Karpas-422 (cell line): ENCODE data around the gene ADCY5. TPM values are rescaled to one million over a fixed set of nuclear protein-coding genes. Genes with fewer than 3 reads are reported as not detected.

Source experiments
- DNase-seq: peaks from one replicate; pipeline ENCODE4 v3.0.0-alpha.2; 2015
- H2AFZ ChIP-seq: fragments of 200-600 bp; sonication (generic); 2 replicates; pipeline ENCODE4 v1.6.1; 2014; ENCODE audit warnings: antibody characterized with exemption, low read length, mixed read lengths
- H3K27ac ChIP-seq: fragments of 200-600 bp; sonication (generic); 2 replicates; pipeline ENCODE4 v1.5.1; 2014; ENCODE audit warnings: mild to moderate bottlenecking, low read length, moderate library complexity
- H3K27me3 ChIP-seq: fragments of 200-600 bp; sonication (generic); 2 replicates; pipeline ENCODE4 v1.6.1; 2014; ENCODE audit warnings: low read length, mixed read lengths
- H3K36me3 ChIP-seq: fragments of 200-600 bp; sonication (generic); 2 replicates; pipeline ENCODE4 v1.6.1; 2014; ENCODE audit warnings: low read length, mixed read lengths; ENCODE audit not compliant: insufficient read depth
- H3K4me1 ChIP-seq: fragments of 200-600 bp; sonication (generic); 2 replicates; pipeline ENCODE4 v1.6.1; 2014; ENCODE audit warnings: mild to moderate bottlenecking, low read length, mixed read lengths
- H3K4me2 ChIP-seq: fragments of 200-600 bp; sonication (generic); 2 replicates; pipeline ENCODE4 v1.6.1; 2014; ENCODE audit warnings: low read length, low read depth, mild to moderate bottlenecking; ENCODE audit not compliant: poor library complexity, severe bottlenecking
- H3K4me3 ChIP-seq: fragments of 200-600 bp; sonication (generic); 2 replicates; pipeline ENCODE4 v1.5.1; 2014; ENCODE audit warnings: mild to moderate bottlenecking, antibody characterized with exemption, low read length, mixed read lengths
- H3K79me2 ChIP-seq: fragments of 200-600 bp; sonication (generic); 2 replicates; pipeline ENCODE4 v1.6.1; 2014; ENCODE audit warnings: mild to moderate bottlenecking, low read length, mixed read lengths
- H3K9ac ChIP-seq: fragments of 200-600 bp; sonication (generic); 2 replicates; pipeline ENCODE4 v1.6.0; 2014; ENCODE audit warnings: low read length
- H3K9me2 ChIP-seq: fragments of 200-600 bp; sonication (generic), shearing (Covaris generic); replicated peaks from 2 replicates; pipeline ENCODE4 v1.6.0; 2014; ENCODE audit warnings: mild to moderate bottlenecking, low read length, moderate library complexity; ENCODE audit not compliant: insufficient read depth
- H3K9me3 ChIP-seq: fragments of 300-700, 200-600 bp; sonication (generic); 2 replicates; pipeline ENCODE4 v1.6.1; 2014; ENCODE audit warnings: low read length, mixed read lengths
- H4K20me1 ChIP-seq: fragments of 200-600 bp; sonication (generic); 2 replicates; pipeline ENCODE4 v1.6.1; 2014; ENCODE audit warnings: mild to moderate bottlenecking, antibody characterized with exemption, low read length, low read depth; ENCODE audit not compliant: insufficient read depth
- total RNA-seq: library from RNA; depleted of rRNA; stranded (reverse); fragments of >200 nt; shearing (Covaris generic); gene quantifications from 2 replicates; pipeline ENCODE4 v1.2.3, GENCODE V29; 2014; ENCODE audit warnings: low replicate concordance

The ADCY5 gene
- total RNA-seq, 1 experiment from 2014 or later, result not detected

- H3K9me3 ChIP-seq, result no peaks in the 10 kb centered on the region
- H3K4me3 ChIP-seq, result no peak overlapping the region
- no peak overlapping the region for H2AFZ ChIP-seq
- no peaks in the 10 kb centered on the region for H3K27me3 ChIP-seq
- no peak overlapping the region for H3K27ac ChIP-seq
- DNase-seq, result no peak
- H4K20me1 ChIP-seq, result no peaks in the 10 kb centered on the region; the same call in 1 of the 2 replicates
- H3K36me3 ChIP-seq, result no peaks in the 10 kb centered on the region
- no peaks in the 10 kb centered on the region for H3K9me2 ChIP-seq
- no peak overlapping the region for H3K4me2 ChIP-seq
- H3K79me2 ChIP-seq, result no peaks in the 10 kb centered on the region
- no peak overlapping the region for H3K9ac ChIP-seq
- H3K4me1 ChIP-seq, result peaks cover 12% of the 10 kb centered on the region
Observed at GRCh38 chr3:123348471-123349200, 100.3 kb downstream of the ADCY5 start.

GRCh38 chr3:123347691-123348264 lies 101.1 kb downstream of the ADCY5 start:
- Histone ChIP-seq H3K9me3 (no peaks in the 10 kb centered on the region), H3K9me2 (no peaks in the 10 kb centered on the region), H4K20me1 (no peaks in the 10 kb centered on the region; the same call in 1 of the 2 replicates), H3K79me2 (no peaks in the 10 kb centered on the region), H3K9ac (no peak overlapping the region), H3K27ac (no peak overlapping the region), H3K4me3 (no peak overlapping the region), H3K4me2 (no peak overlapping the region), H3K36me3 (no peaks in the 10 kb centered on the region), H2AFZ (no peak overlapping the region), H3K27me3 (no peaks in the 10 kb centered on the region), H3K4me1 (peaks cover 12% of the 10 kb centered on the region)
- no peak for DNase-seq

- H3K9me2 ChIP-seq, result no peaks in the 10 kb centered on the region
- no peak overlapping the region for H3K4me2 ChIP-seq
- no peaks in the 10 kb centered on the region for H3K36me3 ChIP-seq
- no peaks in the 10 kb centered on the region; the same call in 1 of the 2 replicates for H4K20me1 ChIP-seq
- no peak overlapping the region for H2AFZ ChIP-seq
- H3K27ac ChIP-seq, result no peak overlapping the region
- H3K27me3 ChIP-seq, result no peaks in the 10 kb centered on the region
- H3K4me1 ChIP-seq, result peaks cover 12% of the 10 kb centered on the region
- no peak for DNase-seq
- no peak overlapping the region for H3K9ac ChIP-seq
- H3K79me2 ChIP-seq, result no peaks in the 10 kb centered on the region
- no peak overlapping the region for H3K4me3 ChIP-seq
- H3K9me3 ChIP-seq, result no peaks in the 10 kb centered on the region
Observed at GRCh38 chr3:123347205-123347604, 101.7 kb downstream of the ADCY5 start.

GRCh38 chr3:123346021-123346420 lies 102.9 kb downstream of the ADCY5 start:
- no peaks in the 10 kb centered on the region for H3K36me3 ChIP-seq

GRCh38 chr3:123344907-123345594 lies 103.8 kb downstream of the ADCY5 start:
- Histone ChIP-seq H3K9me3 (no peaks in the 10 kb centered on the region), H3K9ac (no peak overlapping the region; the same call in 1 of the 2 replicates), H3K4me1 (peaks cover 12% of the 10 kb centered on the region), H3K4me3 (no peak overlapping the region), H3K27ac (no peak overlapping the region), H4K20me1 (no peaks in the 10 kb centered on the region; the same call in 1 of the 2 replicates), H3K9me2 (no peaks in the 10 kb centered on the region), H2AFZ (no peak overlapping the region), H3K4me2 (no peak overlapping the region), H3K36me3 (no peaks in the 10 kb centered on the region), H3K27me3 (no peaks in the 10 kb centered on the region), H3K79me2 (no peaks in the 10 kb centered on the region)
- DNase-seq, result no peak

More at GRCh38 chr3:123346021-123346420, 102.9 kb downstream of the ADCY5 start:
- H3K4me3 ChIP-seq, result no peak overlapping the region
- no peaks in the 10 kb centered on the region for H3K27me3 ChIP-seq
- no peak overlapping the region for H2AFZ ChIP-seq
- no peak overlapping the region for H3K9ac ChIP-seq
- H4K20me1 ChIP-seq, result no peaks in the 10 kb centered on the region; the same call in 1 of the 2 replicates
- H3K27ac ChIP-seq, result no peak overlapping the region
- peaks cover 12% of the 10 kb centered on the region for H3K4me1 ChIP-seq
- no peaks in the 10 kb centered on the region for H3K9me2 ChIP-seq
- H3K79me2 ChIP-seq, result no peaks in the 10 kb centered on the region
- H3K4me2 ChIP-seq, result no peak overlapping the region
- no peaks in the 10 kb centered on the region for H3K9me3 ChIP-seq
- DNase-seq, result no peak

- DNase-seq, result peak; percentile 53
- H4K20me1 ChIP-seq, result no peaks in the 10 kb centered on the region; the same call in 1 of the 2 replicates
Observed at GRCh38 chr3:123344175-123344906, 104.5 kb downstream of the ADCY5 start.

GRCh38 chr3:123343296-123344174 lies 105.4 kb downstream of the ADCY5 start:
- no peak overlapping the region for H3K9ac ChIP-seq
- H3K9me3 ChIP-seq, result no peaks in the 10 kb centered on the region
- H3K27ac ChIP-seq, result no peak overlapping the region
- no peak overlapping the region for H3K4me3 ChIP-seq
- DNase-seq, result no peak
- H4K20me1 ChIP-seq, result no peaks in the 10 kb centered on the region; the same call in 1 of the 2 replicates
- peaks cover 12% of the 10 kb centered on the region for H3K4me1 ChIP-seq
- no peaks in the 10 kb centered on the region for H3K9me2 ChIP-seq
- no peak overlapping the region for H3K4me2 ChIP-seq
- no peaks in the 10 kb centered on the region for H3K36me3 ChIP-seq
- H2AFZ ChIP-seq, result no peak overlapping the region
- no peaks in the 10 kb centered on the region for H3K79me2 ChIP-seq
- H3K27me3 ChIP-seq, result no peaks in the 10 kb centered on the region

More at GRCh38 chr3:123344175-123344906, 104.5 kb downstream of the ADCY5 start:
- Histone ChIP-seq H3K4me1 (peaks cover 12% of the 10 kb centered on the region), H2AFZ (0 out of 2 replicates have a peak overlapping the region, but pooled peaks have one; percentile 32), H3K4me2 (no peak overlapping the region), H3K27me3 (no peaks in the 10 kb centered on the region), H3K36me3 (no peaks in the 10 kb centered on the region), H3K9ac (no peak overlapping the region; the same call in 1 of the 2 replicates), H3K9me3 (no peaks in the 10 kb centered on the region), H3K79me2 (no peaks in the 10 kb centered on the region), H3K27ac (no peak overlapping the region), H3K9me2 (no peaks in the 10 kb centered on the region), H3K4me3 (no peak overlapping the region)
